Measurements from ENCODE around the gene ZBTB45. TPM values are rescaled to one million over a fixed set of nuclear protein-coding genes. Genes with fewer than 3 reads are reported as not detected.

Gene ZBTB45
- total and polyA plus RNA-seq, 2 donors (not counting 3 experiments of a cell fraction or from before 2014, with no cell fraction given): 17.8 to 21.8 TPM

DNA sequence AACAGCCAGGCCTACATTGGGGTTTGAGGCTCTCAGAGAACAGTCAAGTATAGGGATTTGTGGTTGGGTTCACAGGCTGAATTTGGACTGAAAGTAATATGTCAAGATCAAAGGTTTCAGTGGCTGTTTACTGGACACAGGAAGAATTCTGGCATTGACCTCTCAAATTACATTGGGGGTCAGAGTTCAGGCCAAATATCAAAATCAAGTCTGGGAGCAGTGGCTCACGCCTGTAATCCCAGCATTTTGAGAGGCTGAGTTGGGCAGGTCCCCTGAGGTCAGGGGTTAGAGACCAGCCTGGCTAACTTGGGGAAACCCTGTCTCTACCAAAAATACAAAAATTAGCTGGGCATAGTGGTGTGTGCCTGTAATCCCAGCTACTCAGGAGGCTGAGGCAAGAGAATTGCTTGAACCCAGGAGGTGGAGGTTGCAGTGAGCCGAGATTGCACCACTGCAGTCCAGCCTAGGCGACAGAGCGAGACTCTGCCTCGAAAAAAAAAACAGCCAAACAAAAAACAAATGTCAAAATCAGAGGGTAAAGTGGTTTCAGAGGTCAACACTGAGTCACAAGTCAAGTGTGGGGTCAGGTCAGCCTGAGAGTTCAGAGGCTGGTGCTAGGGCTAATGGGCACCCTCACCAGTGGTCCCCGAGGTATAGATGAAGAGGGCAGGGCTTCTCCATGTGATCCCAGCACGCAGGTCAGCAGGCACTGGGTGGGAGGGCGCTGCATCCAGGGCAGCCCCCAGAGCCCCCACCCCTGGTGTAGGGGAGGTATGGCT, 9.3 kb downstream of the ZBTB45 start:
- ChIA-PET POLR2A (no interaction called here), CTCF (interaction anchor here (2.1 kb wide), 1 partner anchor 9 kb away, joined by 6 read pairs; the partner anchor contains the start of gene ZBTB45)
- Histone ChIP-seq H3K9ac (replicated peaks; ENCODE audit: extremely low read depth, insufficient read depth, low read length) (no peak overlapping the region), H3K79me2 (ENCODE audit: control insufficient read depth, insufficient read depth, low read length) (peaks cover 6% of the 10 kb centered on the region), H3K9me3 (replicated peaks; ENCODE audit: control insufficient read depth, insufficient read depth, low read length) (no peaks in the 10 kb centered on the region), H3K9me1 (replicated peaks; ENCODE audit: control insufficient read depth, extremely low read depth, insufficient read depth, low read length) (no peaks in the 10 kb centered on the region), H3K36me3 (ENCODE audit: control insufficient read depth in 2 of 2, extremely low read depth in 1 of 2, insufficient read depth in 2 of 2, low read length in 2 of 2) (no peaks in the 10 kb centered on the region), H3K4me1 (ENCODE audit: control insufficient read depth, extremely low read depth, insufficient read depth, low read length) (peaks cover 3% of the 10 kb centered on the region), H3K27me3 (ENCODE audit: control insufficient read depth in 2 of 2, insufficient read depth in 2 of 2, low read length in 2 of 2) (no peaks in the 10 kb centered on the region), H4K20me1 (replicated peaks; ENCODE audit: control insufficient read depth, extremely low read depth, insufficient read depth, low read length) (no peaks in the 10 kb centered on the region), H3K4me3 (replicated peaks in 1 of 3; ENCODE audit: insufficient read depth in 1 of 3, low read depth in 1 of 3, low read length in 3 of 3) (no peak overlapping the region), H2AFZ (ENCODE audit: low read depth, low read length) (no peak overlapping the region), H3K27ac (ENCODE audit: insufficient read depth, low read depth, low read length) (no peak overlapping the region), H3K4me2 (ENCODE audit: insufficient read depth, low read length) (no peak overlapping the region)
- dilution Hi-C loops (cut with MboI; ENCODE audit: extremely low pct_ligation_motif_present, low sequenced_read_pairs): no loop called here
- no peak for TF ChIP-seq CTCF (IDR thresholded peaks at IDR 0.05; ENCODE audit: extremely low read depth in 1 of 2, insufficient read depth in 1 of 2, low read depth in 1 of 2, low read length in 2 of 2)
- TF ChIP-seq MYC (IDR thresholded peaks at IDR 0.05; ENCODE audit: low read depth, low read length): no peak
- TF ChIP-seq EZH2 (IDR thresholded peaks at IDR 0.05; ENCODE audit: borderline replicate concordance, low read depth, low read length, severe bottlenecking): no peak
- no peak for TF ChIP-seq POLR2A (IDR thresholded peaks at IDR 0.05; ENCODE audit: low read depth, low read length)
- TF ChIP-seq FOS (IDR thresholded peaks at IDR 0.05; ENCODE audit: borderline replicate concordance, insufficient read depth, low read length): no peak
- TF ChIP-seq POLR2AphosphoS5 (IDR thresholded peaks at IDR 0.05; ENCODE audit: insufficient read depth, low read depth, low read length): no peak
- no peak for TF ChIP-seq GATA2 (IDR thresholded peaks at IDR 0.05; ENCODE audit: insufficient read depth, insufficient read length, low read depth, low read length)
- TF ChIP-seq JUN (IDR thresholded peaks at IDR 0.05; ENCODE audit: borderline replicate concordance, insufficient read depth, insufficient read length, low read depth): no peak
- TF ChIP-seq, protein P1, sequence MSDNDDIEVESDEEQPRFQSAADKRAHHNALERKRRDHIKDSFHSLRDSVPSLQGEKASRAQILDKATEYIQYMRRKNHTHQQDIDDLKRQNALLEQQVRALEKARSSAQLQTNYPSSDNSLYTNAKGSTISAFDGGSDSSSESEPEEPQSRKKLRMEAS (IDR thresholded peaks at IDR 0.05; ENCODE audit: insufficient read depth, insufficient read length): no peak
- no peak for FAIRE-seq
- intact Hi-C loops (cut with micrococcal nuclease): no loop called here
- no peak for DNase-seq (ENCODE audit: low read depth, low spot score)
- BruUV-seq (replicated peaks): no TSS peak
